GM03348 (cell line): ENCODE measurements around the gene PRDX3.
"Not testable (repeated sequence)": the region's sequence is repeated elsewhere in the genome, so short reads cannot be mapped to it uniquely, and the experiment has no call there.

Experiments
- DNase-seq: peaks from one replicate; pipeline ENCODE4 v3.0.0; 2012; ENCODE audit warnings: low spot score

Gene PRDX3

DNA sequence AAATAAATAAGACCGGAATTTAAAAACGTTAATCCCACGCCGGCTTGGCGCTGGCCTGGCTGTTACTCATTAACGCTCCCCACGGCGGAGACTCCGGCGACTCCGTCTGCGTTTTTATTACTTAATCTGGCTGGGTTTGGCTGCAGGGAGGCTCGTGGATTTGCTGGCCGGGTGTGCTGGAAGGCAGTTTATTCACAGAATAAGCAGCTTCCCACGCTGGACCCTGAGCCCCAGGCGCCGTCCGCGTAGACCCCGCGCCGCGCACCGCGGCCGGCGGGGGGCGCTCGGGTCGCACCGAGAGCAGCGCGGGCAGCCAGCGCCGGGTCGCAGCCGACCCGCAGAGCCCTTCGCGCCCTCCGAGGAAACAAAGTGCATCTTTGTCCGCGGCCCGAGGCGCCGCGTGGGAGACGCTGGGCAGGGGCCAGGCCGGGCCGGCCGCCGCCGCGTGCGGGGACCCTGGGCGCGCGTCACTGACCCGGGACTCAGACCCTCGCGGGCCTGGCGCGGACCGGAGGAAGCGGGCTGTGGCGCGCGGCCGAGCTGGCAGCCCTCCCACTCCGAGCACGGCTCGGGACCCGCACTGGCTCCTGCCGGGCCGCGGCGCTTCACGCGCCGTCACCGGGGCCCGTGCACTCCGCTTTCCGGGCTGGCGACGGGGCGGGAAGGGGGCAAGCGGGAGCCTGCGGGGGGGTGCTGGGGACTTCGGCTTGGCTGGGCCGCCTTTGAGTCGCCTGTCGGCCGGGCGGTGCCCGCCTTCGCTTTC is 28.2 kb upstream of the PRDX3 start:
- peak; percentile 87 for DNase-seq

DNA sequence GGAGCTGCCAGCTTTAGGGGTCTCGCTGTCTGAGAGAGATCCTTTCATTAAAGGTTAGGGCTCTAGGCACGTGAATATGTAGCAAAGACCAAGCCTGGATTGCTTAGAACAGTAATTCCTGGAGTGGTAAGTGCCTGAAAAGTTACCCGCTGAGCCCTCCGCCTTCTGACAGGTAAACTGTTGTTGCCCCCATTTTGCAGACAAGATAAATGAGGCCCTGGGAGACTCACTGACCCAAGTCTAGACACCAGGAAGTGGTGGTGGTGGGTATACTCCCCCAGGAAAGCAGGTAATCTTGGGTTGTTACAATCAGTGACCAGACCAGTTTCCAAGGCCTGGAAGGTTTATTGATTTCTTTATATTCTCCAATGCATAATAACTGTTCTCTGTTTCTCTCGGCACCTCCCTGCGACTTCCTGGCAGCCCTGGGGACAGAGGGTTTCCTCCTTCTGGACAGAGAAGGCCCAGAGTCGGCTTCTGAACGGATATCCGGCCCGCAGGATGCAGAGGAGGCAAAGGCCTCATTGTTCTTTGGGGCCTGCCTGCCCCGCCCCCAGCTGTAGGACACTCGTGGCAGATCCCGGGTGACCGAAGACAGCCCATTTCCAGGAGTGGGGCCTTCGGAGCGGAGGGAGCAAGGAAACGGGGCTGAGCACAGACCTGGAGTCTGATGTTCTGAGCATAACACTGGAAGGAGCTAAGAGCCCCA is 27.4 kb upstream of the PRDX3 start:
- peak; percentile 47 for DNase-seq

DNA sequence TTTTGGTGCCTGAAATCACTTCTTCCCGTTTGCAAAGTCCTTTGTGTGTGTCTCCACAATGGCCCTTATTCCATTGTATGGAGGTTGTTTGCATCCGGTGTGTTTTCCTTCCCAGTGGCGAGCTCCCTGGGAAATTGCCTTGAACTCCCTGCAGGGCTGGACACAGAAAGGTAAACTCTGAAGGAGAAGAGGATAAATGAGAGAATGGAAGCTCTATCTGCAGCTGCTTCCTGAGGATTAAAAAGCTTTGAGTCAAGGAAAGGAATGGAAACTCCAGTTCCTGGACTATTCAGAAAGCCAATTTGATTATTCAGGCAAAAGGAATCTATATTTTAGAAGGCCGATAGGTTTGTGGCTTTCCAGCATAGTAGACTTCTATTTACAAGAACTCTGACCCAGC is 24.4 kb upstream of the PRDX3 start:
- peak; percentile 44 for DNase-seq

DNA sequence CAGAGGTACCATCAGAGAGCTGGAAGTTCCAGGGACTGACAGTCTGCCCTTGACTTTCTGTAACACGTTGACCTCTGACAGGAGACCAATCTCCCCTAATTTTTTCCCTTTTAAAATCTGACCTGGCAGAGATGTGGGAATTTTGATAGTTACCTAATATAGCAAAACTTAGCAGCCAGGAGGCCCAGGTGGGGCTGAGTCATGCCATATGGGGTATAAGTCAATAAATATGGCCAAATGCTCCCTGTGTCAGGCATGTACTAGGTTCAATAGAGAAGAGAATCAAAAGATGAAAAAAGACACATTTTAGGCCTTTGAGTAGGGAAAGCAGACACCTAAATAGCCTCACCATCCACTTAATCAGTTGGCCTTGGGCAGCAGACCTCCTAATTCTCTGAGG is 22.6 kb upstream of the PRDX3 start:
- no peak for DNase-seq

DNA sequence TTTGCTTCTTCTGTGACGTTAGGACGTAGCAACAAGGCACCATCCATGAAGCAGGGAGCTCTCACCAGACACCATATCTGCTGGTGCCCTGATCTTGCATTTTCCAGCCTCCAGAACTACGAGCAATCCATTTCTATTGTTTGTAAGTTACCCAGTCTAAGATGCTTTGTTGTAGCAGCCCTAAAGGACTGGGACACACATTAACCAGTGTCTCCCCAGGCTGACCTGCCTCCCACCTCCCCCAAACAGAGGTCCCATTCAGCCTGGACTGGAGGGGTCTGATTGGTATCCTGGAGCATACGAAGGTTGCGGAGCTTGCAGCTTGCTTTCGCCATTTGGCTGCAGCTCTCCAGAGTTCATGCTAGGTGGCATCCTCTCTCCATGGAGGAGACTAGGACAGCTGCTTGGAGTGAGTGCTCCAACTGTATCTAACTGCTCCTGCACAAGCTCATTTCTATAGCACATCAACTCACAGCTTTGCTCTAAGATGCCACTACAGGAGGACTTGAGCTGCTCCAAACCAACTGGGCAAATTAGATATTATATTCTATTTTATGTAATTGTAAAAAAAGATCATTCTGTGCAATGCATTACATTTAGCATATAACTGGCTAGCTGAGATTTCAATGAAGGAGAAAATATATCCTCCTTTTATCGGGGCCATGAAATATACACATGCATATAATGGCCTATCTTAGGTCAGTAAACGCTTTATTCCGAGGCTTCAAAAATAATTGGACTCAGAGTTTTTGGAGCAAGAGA is 20.8 kb upstream of the PRDX3 start:
- DNase-seq: peak; percentile 79

DNA sequence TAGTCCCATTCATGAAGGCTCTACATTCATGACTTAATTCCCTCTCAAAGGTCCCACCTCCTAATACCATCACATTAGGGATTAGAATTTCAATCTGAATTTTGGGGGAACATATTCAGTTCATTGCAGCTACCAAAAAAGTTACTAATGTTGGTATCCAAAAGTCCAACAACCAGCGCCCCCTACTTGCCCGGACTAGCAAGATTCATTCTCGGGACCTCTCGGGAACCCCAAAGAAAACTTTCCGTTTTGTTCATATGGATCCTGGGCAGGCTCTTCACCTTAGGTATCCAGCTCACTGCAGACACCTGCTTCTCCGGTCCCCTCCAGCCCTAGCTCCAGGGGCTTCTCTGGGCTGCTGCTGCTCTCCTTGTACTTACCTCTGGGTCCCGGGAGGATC is 19.8 kb upstream of the PRDX3 start:
- DNase-seq: no peak

DNA sequence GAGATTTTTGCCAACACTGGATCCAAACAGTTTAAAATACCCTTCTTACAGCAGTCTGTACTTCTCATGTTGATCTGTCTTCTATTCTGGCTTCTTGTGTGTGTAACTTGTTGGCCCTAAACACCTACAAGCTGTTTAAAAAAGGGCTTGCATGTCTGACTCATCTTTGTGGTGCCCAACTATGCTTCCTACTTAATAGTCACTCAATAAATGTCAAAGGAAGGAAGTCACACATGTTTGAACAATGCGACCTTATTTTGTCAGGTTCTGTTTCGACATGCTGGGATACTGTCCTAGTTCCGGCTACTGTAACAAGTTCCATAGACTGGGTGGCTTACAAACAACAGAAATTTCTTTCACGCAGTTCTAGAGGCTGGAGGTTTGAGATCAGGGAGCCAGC is 19.3 kb upstream of the PRDX3 start:
- peak; percentile 38 for DNase-seq

DNA sequence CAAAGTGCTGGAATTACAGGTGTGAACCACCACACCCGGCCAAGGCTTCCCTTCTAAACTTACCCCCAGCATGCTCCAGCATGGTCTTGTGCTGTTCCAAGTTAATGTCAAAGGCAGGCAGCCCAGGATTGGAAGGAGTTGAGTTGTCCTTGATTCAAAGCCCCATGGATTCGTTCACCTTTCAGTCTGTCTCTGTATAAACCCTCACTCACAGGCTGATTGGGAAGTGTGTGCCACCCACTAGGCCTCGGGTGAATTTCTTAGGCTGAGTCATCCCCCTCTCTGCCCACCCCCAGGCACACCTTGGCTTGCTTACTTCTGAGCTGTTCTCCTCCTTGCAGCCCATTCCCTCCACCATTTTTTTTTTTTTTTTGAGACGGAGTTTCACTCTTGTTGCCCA is 13.3 kb upstream of the PRDX3 start:
- DNase-seq: no peak

DNA sequence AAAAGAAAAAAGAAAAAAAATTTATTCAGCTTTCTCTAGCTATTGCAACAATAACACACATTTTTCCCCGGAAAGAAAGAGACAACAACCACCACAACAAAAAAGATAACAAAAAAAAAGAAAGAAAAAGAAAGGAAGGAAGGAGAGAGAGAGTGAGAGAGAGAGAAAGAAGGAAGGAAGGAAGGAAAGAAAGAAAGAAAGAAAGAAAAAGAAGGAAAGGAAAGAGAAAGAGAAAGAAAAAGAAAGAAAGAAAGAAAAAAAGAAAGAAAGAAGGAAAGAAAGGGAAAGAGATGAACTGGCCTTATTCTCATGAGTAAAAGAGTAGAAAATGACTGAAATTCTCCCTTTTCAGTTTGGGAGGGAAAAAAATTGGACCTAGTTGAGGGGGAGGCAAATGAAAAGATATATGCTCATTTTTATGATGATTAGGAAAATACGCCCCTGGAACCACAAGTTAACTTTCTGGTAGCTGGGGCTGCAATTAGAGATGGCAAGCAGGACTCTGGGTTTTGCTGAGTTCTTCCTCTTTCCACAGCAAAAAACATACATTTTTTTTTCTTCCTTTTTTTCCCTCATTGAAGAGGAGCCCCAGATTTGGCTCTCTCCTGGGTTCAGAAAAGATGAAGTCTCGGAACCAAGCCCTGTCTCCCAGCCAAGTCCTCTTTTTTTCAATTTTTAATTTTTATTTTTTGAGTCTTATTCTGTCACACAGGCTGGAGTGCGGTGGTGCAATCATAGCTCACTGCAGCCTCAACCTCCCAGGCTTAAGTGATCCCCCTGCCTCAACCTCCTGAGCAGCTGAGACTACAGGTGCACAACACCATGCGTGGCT is 12.6 kb upstream of the PRDX3 start:
- DNase-seq: no peak

DNA sequence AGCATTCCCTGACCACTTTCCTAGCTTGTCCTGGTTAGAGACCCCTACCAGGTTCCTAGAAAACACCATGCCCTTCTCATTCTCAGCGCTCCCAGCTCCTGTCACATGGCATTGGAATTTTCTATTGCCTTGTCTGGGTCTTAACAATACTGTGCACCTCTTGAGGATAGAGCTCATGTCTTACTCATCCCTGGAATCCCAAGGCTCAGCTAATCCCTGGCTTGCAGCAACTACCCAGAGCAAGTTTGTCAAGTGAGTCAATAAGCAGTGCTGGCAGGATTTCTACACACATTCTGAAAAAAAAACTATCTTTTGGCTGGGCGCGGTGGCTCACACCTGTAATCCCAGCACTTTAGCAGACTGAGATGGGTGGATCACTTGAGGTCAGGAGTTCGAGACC is 11.7 kb upstream of the PRDX3 start:
- peak; percentile 88 for DNase-seq

DNA sequence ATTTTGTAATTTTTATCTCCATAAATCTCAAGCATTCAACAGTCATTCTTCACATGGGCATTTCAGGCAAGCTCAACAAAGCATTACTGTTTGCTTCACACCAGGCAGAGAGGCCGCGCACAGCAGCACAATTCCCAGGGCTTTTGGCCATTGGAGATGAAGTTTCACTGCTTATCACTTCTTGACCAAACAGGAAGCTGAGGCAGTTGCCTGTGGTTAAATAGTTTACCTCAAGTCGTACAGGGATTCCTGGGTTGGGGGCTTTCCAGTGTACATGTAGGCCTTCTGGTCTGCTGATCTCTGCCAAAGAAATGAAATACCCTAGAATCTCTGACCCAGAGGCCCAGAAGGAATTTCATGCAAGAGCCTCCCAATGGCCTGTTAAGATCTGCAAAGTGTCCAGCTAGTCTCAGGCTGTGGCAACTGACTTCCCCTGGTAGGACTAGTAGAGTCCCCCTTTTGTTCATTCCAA is 11.2 kb upstream of the PRDX3 start:
- no peak for DNase-seq

DNA sequence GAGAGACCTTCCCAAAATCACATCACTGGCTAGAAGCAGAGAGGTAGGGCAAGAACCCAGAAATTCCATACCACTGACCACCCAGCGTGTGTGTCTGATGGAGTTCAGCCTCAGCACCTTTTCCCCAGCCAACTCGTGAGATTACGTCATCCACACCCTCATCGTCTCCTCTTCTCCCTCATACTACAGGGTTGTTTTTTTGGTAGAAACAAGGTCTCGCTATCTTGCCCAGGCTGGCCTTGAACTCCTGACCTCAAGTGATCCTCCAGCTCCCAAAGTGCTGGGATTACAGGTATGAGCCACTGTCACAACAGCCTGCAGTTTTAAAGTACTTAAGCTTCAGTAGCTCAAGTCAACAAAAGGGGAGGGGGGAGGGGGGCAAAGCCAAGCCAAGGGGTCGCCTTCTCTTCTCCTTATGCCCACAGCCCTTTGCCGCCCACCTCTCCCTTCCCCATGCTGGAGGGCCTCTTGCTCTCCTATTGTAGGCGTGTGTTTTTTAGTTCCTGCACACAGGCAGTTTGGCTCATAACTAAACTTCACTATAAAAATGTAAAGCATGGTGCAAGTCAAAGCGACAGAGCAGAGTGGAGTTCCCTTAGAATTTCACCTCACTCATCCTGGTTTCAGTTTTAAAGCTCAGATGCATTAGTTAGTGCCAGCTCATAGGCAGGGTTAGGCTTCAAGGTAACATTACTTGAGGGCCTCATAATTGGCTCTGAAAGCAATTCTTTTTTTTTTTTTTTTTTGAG is 5.2 kb upstream of the PRDX3 start:
- no peak for DNase-seq

DNA sequence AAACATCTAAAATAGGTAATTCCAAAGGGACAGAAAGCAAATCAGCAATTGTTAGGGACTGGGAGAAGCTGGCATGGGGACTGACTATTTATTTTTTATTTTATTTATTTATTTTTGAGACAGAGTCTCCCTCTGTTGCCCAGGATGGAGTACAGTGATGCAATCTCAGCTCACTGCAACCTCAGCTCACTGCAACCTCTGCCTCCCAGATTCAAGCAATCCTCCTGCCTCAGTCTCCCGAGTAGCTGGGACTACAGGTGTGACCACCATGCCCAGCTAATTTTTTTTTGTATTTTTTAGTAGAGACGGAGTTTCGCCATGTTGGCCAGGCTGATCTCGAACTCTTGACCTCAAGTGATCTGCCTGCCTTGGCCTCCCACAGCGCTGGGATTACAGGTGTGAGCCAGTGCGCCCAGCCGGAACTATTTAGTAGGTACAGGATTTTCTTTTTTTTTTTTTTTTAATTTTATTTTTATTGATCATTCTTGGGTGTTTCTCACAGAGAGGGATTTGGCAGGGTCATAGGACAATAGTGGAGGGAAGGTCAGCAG is 2.3 kb upstream of the PRDX3 start:
- DNase-seq: not testable (repeated sequence)

DNA sequence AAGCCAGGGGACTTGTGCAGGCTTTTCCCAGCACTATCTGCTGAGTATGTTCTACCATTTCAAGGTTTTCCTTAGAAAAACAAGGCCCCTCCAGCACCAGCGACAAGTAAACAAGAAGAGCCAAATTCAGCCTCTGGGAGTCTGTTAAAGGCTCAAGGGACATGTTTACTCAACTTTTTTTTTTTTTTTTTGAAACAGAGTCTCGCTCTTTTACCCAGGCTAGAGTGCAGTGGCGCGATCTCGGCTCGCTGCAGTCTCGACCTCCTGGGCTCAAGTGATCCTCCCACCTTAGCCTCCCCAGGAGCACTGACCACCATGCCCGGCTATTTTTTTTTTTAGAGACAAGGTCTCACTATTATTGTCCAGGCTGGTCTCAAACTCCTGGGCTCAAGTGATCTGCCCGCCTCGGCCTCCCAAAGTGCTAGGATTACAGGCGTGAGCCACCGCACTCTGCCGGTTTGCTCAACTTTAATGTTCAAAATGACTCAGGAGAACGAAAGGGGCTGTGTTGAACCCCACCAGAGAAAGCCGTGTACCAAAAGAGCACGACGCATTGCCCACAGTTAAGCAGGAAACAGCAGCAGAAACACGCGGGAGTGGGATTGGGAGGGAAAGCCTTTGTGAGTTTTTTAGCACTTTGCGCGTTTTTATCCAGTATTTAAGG is 772 bp downstream of the PRDX3 start:
- no peak for DNase-seq

DNA sequence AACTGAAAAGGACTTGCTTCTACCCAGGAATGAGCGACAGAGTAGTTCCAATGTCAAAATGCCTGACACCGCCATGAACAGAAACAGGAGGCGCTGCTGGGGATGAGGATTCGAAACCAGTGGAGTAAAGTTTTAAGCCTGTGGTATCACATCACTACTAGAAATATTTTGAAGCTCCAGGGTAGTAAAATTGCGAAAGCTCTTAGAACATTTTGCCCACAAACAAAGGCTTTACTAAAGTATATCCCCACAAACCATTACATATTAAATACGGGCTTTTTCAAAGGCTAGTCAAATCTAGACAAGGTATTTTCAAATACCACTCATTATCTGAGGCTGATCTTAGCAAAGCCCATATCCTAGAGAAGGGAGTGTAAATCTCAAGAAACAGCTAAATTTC is 2.4 kb downstream of the PRDX3 start:
- DNase-seq: no peak

DNA sequence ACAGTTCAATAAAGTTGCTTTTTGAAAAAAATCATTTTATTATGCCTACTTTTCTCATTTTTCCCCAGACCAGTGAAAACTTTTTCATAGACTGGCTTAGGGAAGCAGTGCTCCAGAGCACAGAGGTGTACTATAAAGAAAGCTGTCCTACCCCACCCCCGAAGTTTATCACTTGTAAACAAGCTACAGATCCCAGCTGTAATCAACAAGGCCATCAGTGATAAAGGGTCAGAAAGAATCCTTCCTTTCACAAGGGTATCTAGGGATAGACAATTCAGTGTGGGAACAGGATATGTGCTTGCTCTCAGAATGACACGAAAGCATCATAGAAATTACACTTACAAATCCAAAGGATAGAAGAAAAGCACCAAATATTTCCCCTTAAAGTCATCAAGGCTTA is 4.5 kb downstream of the PRDX3 start:
- DNase-seq: no peak

DNA sequence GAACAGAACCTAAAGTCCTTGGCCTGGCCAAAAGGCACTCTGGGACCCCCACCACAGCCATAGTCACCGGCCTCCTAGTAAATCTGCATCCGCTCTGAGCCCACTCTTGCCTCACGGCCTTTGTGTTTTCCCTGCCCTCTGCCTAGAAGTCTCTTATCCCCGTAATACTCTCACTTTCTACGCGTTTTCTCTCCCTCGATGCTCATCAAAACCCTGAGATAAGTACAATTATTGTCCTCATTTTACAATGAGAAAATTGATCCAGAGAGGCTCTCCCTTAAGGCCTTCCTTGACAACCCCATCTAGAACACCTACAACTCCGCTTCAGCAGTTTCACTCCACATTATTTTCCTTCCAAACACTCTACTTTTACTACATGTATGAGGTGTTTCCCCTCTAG is 11.6 kb downstream of the PRDX3 start:
- no peak for DNase-seq

DNA sequence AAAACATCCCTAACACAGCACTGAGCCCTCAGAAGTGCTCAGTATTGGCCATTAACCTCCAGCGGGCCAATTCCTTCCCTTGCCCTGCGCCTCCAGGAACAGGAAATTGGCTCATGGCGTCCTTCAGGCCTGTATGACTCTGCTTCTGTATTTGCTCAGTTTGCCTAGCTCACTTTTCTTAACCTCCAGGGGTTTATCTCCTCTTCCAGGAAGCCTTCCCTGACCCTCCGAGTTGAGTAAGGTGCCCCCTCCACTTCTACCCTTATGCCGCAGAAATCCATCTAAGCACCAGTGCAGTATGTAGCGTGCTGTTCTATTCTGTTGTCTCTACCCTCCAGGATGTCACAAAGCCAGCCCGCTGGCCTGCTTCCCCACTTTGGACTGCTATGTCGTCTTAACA is 12.0 kb downstream of the PRDX3 start:
- no peak for DNase-seq

DNA sequence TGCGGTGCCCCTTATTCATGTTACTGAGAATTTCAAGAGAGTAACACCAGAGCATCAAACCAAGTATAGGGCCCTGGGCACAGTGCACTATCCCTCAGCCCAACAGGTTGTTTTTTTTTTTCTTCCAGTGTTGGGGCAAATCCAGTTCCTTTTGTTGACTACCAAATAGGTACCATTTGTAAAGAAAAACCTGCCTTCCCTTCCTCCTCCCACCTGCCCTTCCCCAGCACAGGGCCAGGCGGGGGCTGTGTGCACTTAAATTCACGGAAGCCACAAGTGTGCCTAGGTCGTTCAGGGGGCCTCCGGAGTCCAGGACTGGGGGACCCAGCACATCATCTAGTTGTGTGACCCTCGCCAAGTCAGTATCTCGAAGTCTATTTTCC is 12.5 kb downstream of the PRDX3 start:
- no peak for DNase-seq
